HG03097 (cell line): Measurements from ENCODE around the gene DIABLO.
"Not testable (repeated sequence)": the region's sequence is repeated elsewhere in the genome, so short reads cannot be mapped to it uniquely, and the experiment has no call there.

Experiments
- ATAC-seq: cut with Tn5 transposase; IDR thresholded peaks from one replicate; pipeline ENCODE4 v1.9.1; 2021; ENCODE audit not compliant: unreplicated experiment, low FRiP score

Gene DIABLO

DNA sequence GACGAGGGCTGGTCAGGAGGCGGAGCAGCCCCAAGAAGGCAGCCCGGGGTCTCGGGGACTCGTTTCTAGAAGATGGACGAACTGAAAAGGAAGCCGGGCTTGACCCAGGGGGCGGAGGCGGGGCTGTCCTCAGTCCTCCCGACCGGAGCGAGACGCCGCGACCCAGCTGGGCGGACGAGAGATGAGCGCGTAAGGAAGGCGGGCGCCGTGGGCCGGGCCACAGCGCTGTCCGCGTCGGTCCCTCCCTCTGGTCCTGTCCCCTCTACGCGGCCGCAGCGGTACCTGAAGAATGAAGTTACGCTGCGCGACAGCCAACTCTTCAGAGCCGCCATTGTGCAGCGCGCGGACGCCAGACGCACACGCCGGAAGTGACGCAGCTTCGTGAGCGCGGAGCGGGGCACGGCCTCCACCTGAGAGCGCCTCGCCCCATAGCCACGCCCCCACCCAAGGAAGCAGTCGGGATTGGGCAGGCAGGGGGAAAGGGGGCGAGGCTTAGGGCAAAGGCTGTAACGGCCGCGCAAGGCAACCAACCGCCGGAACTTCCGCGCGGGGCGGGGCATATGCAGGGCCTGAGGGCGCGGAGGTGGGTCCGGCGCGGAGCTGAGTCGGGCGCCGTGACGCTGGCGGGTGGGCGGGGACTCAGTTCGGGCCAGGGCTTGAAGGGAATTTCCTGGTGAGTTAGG, at the start of gene DIABLO:
DIABLO (minus strand) TSS at position 370 of the 683 bp plus-strand sequence; CDS start at position 332, 38 bp downstream.
- peak; percentile 88 for ATAC-seq

DNA sequence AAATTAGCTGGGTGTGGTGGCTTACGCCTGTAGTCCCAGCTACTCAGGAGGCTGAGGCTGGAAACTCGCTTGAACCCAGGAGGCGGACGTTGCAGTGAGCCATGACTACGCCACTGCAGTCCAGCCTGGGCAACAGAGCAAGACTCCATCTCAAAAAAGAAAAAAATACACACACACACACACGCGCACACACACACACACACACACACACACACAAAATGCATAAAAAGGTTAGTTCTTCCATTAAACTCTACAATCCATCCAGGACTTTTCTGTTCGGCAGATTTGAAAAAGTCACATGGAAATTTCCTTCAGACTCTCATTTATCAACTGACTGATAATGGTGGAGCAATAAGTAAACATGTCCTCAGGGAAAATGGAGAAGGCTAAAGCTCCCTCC, 49.6 kb upstream of the DIABLO start:
- ATAC-seq = no peak

- peak; percentile 86 for ATAC-seq
Observed at GRCh38 chr12:122266230-122266901, 40.5 kb upstream of the DIABLO start, which contains the start of gene VPS33A. Gene VPS33A (minus strand): TSS chr12:122266494. CDS start chr12:122266408, 86 bp downstream.

- ATAC-seq = peak; percentile 28
Observed at GRCh38 chr12:122265886-122266229, 40.0 kb upstream of the DIABLO start.

DNA sequence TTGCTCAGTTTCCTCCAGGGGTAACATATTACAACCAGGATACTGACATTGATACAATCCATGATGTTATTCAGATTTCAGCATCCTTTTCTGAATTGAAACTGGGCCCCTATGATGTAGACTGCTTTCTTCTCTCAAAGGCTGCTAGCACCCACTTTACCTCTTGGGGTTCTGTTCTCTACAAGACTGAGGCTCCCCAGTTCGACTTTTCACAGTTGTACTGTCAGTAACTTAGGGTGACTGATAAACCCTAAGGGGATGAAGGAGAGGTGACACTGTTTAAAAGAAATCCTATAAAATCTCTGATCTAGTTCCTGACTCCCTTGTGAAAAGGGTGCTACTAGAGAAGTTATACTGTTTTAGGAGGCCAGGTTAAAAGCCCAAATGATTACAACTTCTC, 39.6 kb upstream of the DIABLO start:
- peak; percentile 2 for ATAC-seq

GRCh38 chr12:122260735-122261134, 34.9 kb upstream of the DIABLO start:
- not testable (repeated sequence) for ATAC-seq

- ATAC-seq = not testable (repeated sequence)
Observed at GRCh38 chr12:122258939-122259338, 33.1 kb upstream of the DIABLO start.

- ATAC-seq = not testable (repeated sequence)
Observed at GRCh38 chr12:122258462-122258861, 32.6 kb upstream of the DIABLO start.

DNA sequence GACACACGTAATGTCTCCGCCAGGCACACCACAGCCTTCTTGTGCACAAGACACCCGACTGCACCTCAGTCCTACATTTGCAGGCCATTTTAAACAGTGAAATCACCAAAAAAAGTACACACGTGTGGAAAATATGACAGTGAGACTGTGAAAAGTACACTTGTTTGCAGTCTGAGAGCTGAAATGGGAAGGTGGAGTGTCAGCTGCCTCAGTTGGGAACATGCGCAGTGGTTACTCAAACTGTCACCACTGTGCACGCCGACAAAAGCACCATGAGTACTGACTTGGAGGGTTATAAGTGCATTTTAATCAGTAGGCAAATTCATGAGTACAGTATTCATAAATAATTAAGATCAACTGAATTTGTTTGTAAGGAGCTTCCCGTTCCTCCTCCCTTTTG, 24.7 kb upstream of the DIABLO start:
- ATAC-seq = no peak

GRCh38 chr12:122250047-122250446, 24.2 kb upstream of the DIABLO start:
- ATAC-seq = no peak

GRCh38 chr12:122245553-122245952, 19.7 kb upstream of the DIABLO start:
- no peak for ATAC-seq

- no peak for ATAC-seq
Observed at GRCh38 chr12:122244565-122245371, 18.9 kb upstream of the DIABLO start.

DNA sequence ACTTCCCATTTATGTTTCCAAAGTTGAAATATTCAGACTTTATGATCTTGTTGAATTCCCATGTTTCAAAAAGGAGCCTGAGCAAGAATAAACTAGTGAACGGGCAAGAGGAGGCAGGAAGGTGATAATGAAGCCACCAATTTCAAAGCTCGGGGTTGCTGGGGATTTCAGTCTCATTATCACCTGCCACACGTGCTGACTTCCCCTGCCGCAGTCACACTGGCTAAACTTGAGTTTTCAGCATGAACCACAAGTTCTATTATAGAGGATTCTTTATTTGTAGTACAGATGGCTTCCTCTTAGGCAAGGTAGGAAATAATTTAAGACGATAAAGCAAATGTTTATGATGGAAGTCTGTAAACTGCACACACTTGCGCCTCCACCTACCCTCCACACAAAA, 18.1 kb upstream of the DIABLO start:
- no peak for ATAC-seq

- no peak for ATAC-seq
Observed at GRCh38 chr12:122238861-122239260, 13.0 kb upstream of the DIABLO start.

DNA sequence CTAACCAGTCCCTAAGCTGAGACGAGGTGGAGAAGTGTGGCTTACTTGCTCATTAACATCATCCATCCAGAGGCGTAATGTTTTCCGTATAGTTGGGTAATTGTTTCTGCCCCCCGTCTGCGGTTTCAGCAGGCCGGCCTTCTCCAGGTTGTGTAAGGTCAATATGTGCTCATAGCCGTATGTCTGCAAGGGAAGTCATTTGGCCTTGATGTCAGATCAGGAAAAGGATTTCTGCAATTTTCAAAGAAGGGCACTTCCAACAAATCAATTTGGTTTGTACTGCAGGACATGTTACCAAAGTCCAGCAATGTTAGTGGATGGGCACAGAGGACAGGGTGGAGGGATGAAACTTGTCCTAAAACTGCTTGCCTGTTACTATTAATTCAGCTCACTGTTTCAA, 9.9 kb upstream of the DIABLO start:
- ATAC-seq = no peak

GRCh38 chr12:122232691-122233090, 6.8 kb upstream of the DIABLO start:
- ATAC-seq = no peak

GRCh38 chr12:122230798-122231197, 4.9 kb upstream of the DIABLO start:
- no peak for ATAC-seq

GRCh38 chr12:122228092-122228491, 2.2 kb upstream of the DIABLO start:
- ATAC-seq = no peak

GRCh38 chr12:122227341-122227740, 1.5 kb upstream of the DIABLO start:
- ATAC-seq = no peak

DNA sequence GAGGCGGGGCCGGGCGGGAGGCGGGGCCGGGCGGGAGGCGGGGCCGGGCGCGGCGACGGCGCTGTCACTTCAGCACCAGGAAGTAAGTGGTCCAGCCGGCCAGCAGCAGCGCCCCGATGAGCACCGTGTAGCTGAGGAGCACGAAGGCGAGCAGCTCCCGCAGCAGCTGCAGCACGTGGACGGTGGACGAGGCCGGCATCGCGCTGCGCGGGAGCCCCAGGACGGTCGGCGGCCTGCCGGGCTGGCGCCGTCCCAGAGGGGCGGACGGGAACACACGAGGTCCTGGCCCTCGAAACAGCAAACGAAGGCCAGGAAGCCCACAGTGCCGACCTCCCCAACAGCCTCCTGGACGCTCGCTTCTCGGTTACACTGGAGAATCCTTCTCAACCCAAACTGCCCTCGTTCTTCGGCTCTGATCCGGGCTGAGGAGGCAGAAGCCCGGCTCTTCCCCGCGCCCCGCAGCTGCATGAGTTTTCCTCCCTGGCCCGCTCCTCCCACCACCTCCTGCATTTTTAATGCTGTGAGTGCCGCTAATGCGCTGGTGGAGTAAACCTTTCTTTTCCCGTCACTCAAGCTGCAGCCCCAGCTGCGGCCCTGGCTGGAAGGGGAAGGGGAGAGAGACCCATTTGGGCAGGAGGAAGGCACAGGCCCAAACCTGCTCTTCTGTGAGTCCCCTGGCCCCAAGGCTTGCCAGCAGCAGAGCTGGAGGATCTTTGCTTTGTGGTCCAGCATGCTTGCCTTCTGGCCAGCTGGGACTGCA, 694 bp upstream of the DIABLO start:
- ATAC-seq = no peak

GRCh38 chr12:122216445-122216844, 9.4 kb downstream of the DIABLO start:
- ATAC-seq = no peak
